GM12864 (cell line): ENCODE measurements around the gene DYRK1A.

Experiments used
- DNase-seq: peaks from one replicate; pipeline ENCODE4 v3.0.0-alpha.2; 2011; ENCODE audit warnings: low read depth
- H3K4me3 ChIP-seq: 2 replicates; pipeline ENCODE4 v1.5.1; 2011; ENCODE audit warnings: mild to moderate bottlenecking, low read depth, low read length, control low read depth
- TF ChIP-seq, protein P1 (sequence below): IDR thresholded peaks from 2 replicates; pipeline ENCODE4 v1.5.1; 2011; ENCODE audit warnings: low read depth, mild to moderate bottlenecking, moderate library complexity, low read length, control low read depth, inconsistent platforms; ENCODE audit errors: missing control alignments

The DYRK1A gene

DNA sequence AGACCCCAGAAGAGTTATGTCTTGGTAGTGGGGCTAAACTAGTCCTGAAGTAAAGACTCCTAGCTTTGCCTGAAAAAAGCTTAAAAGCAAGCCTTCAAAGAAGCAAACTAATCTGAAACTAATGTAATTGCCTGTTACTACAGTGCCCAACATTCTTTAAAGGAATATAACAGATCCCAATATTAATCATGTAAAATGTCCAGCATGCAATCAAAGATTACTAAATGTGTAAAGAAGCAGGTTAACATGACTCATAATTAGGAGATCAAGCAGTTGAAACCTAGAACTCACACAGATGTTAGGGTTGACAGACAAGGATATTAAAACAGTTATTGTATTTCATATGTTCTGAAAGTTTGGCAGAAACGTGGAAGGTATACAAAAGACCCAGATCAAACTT lies 17.8 kb downstream of the DYRK1A start:
- TF ChIP-seq, protein P1, sequence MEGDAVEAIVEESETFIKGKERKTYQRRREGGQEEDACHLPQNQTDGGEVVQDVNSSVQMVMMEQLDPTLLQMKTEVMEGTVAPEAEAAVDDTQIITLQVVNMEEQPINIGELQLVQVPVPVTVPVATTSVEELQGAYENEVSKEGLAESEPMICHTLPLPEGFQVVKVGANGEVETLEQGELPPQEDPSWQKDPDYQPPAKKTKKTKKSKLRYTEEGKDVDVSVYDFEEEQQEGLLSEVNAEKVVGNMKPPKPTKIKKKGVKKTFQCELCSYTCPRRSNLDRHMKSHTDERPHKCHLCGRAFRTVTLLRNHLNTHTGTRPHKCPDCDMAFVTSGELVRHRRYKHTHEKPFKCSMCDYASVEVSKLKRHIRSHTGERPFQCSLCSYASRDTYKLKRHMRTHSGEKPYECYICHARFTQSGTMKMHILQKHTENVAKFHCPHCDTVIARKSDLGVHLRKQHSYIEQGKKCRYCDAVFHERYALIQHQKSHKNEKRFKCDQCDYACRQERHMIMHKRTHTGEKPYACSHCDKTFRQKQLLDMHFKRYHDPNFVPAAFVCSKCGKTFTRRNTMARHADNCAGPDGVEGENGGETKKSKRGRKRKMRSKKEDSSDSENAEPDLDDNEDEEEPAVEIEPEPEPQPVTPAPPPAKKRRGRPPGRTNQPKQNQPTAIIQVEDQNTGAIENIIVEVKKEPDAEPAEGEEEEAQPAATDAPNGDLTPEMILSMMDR = no peak
- DNase-seq = no peak
- H3K4me3 ChIP-seq = no peak overlapping the region

DNA sequence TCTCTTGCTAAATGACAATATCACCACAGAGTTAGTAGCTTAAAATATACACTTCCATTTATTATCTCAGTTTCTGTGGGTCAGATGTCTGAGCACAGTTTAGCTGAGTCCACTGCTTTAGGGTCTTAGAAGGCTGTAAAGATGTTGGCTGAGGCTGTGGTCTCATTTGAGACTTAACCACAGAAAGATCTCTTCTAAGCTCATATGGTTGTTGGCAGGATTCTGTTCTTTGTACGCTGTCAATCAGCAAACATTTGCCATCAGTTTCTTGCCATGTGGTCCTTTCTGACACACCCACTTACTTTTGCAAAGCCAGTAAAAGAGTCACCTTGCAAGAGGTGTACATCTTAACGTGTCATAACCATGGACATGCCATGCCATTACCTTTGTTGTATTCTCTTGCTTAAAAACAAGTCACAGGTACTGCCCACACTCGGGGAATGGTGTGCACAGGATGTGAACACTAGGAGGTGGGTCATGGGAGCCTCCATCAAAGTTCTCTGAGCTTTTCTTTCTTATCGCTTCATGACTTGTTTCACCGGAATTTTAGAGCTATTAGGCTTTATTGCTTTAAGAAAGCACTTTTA lies 18.7 kb downstream of the DYRK1A start:
- no peak for DNase-seq
- no peak overlapping the region for H3K4me3 ChIP-seq
- TF ChIP-seq, protein P1 = no peak

DNA sequence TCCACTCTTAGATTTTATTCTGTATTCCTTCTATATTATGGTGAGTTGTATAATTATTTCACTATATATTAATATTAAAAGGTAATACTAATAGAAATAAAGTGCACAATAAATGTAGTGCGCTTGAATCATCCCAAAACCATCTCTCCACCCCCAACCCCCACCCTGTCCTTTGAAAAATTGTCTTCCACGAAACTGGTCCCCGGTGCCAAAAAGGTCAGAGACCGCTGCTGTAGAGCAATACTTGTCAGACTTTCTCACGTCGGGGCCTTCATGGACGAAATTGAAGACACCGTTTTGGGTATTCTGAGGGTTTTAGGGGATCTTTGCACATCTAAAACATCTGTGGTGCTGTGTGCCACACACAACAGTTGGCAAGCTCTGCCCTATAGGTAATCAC lies 19.6 kb downstream of the DYRK1A start:
- no peak for DNase-seq
- TF ChIP-seq, protein P1 = no peak
- H3K4me3 ChIP-seq = no peak overlapping the region

DNA sequence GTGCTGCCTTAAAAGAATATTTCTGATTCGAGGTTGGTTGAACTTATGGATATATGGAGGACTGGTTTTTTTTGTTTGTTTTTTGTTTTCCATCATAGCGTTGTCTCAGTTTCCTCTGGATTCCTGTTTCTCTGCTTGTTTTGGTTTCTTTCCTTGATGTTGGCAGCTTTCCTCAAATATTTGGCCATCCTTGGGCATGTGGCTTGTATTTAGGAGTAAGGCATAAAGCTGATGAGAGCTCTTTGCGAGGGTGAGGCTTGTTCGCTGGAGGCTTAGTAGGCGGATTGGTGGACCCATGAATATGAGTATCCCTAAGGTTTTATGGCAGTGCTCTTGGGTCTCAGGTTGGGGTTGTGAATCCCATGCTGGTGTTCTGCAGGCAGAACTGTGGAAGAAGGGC lies 22.9 kb downstream of the DYRK1A start:
- DNase-seq = no peak
- H3K4me3 ChIP-seq = no peak overlapping the region
- TF ChIP-seq, protein P1 = no peak

DNA sequence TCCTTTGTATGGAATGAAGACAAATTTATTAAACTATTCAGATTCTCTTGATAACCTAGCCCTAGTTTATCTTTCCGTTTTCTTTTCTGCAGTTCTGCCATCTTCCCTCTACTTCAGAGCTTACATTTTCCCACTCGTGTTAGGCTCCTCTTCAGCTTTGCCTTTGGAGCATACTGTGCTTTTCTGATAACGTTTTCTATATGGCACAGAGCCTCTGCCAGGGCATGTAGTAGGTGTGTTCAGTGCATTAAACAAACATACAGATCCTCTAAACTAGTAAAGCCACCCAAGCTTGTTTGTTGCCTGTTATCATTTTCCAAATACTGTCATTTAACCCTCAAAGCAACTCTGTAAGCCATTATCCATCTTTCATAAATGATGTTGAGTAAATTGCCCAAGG lies 25.1 kb downstream of the DYRK1A start:
- DNase-seq = no peak
- TF ChIP-seq, protein P1 = no peak
- no peak overlapping the region for H3K4me3 ChIP-seq

DNA sequence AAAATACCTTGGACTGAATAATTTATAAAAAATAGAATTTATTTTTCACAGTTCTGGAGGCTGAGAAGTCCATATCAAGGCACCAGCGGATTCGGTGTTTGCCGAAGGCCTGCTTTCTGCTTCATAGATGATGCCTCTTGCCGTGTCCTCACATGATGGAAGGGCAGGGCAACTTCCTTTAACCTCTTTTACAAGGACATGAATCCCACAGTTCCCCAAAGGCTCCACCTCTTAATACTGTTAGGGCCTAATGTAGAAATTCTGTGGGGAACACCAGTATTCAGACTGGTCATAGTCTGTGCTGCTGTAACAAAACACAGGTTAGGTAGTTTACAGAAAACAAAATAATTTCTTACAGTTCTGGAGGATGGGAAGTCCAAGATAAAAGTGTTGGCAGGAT lies 25.9 kb downstream of the DYRK1A start:
- TF ChIP-seq, protein P1 = no peak
- no peak for DNase-seq
- H3K4me3 ChIP-seq = no peak overlapping the region

DNA sequence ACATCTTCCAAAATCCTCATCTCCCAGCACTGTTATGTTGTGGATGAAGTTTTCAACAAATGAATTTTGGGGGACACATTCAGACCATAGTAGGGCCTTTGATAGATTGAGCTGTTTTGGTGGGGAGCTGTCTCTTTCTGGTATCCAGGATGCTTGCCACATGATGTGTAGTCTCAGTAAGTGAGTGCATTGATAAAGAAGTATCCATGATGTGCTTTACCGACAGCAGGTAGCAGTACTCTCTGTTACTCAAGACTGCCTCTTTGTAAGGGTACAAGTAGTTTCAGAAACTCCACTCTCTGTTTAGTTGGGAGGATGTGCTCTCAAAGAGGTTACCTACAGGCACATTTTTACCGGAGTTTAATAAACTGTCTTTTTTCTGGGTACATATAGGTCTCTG lies 26.5 kb downstream of the DYRK1A start:
- no peak overlapping the region for H3K4me3 ChIP-seq
- TF ChIP-seq, protein P1 = no peak
- no peak for DNase-seq
